IMR-90 (cell line): ENCODE results near the gene CSNK1D. TPM values are rescaled to one million over a fixed set of nuclear protein-coding genes. Genes with fewer than 3 reads are reported as not detected.

ENCODE experiments used
- ATAC-seq: fragments of 200-7000 bp; cut with Tn5 transposase; 2 replicates; pipeline ENCODE4 v1.9.1; 2020; ENCODE audit warnings: low read depth, mild to moderate bottlenecking, moderate library complexity
- BruUV-seq: library from RNA; stranded (reverse); fragments of 400-500 nt; replicated peaks from 2 replicates; lab custom pipeline; 2021; lab: Mats Ljungman, UMichigan
- CTCF ChIA-PET: fragments of 300-600 bp; formaldehyde crosslinking; extraction: SDS; loops from one replicate; lab custom pipeline; 2021; ENCODE audit warnings: antibody characterized with exemption; lab: Yijun Ruan, JAX
- POLR2A ChIA-PET: fragments of 300-600 bp; sonication (Branson Sonifier 250); formaldehyde crosslinking; loops from one replicate; lab custom pipeline; 2022; ENCODE audit warnings: antibody characterized with exemption; ENCODE audit not compliant: unreplicated experiment; lab: Charles Lee
- DNase-seq: peaks from one replicate; pipeline ENCODE4 v3.0.0; 2013
- H2AFZ ChIP-seq: replicated peaks from 2 replicates; pipeline ENCODE3; 2013; ENCODE audit warnings: low read length, mild to moderate bottlenecking; ENCODE audit not compliant: poor library complexity
- H2AK5ac ChIP-seq: 2 replicates; pipeline ENCODE4 v1.6.1; 2013; ENCODE audit warnings: low read depth, low read length, inconsistent platforms
- H2AK9ac ChIP-seq: replicated peaks from 2 replicates; pipeline ENCODE3; 2013; ENCODE audit warnings: mild to moderate bottlenecking, low read depth, low read length, moderate library complexity; ENCODE audit not compliant: poor library complexity
- H2BK120ac ChIP-seq: 2 replicates; pipeline ENCODE4 v1.6.1; 2013; ENCODE audit warnings: low read depth, low read length, inconsistent platforms
- H2BK15ac ChIP-seq: 3 replicates; pipeline ENCODE4 v1.6.1; 2013; ENCODE audit warnings: low read depth, low read length, inconsistent platforms
- H2BK20ac ChIP-seq: 2 replicates; pipeline ENCODE4 v1.6.1; 2013; ENCODE audit warnings: low read depth, mild to moderate bottlenecking, inconsistent platforms, low read length, moderate library complexity
- H2BK5ac ChIP-seq: 2 replicates; pipeline ENCODE4 v1.6.1; 2013; ENCODE audit warnings: mild to moderate bottlenecking, low read depth, low read length, inconsistent platforms; ENCODE audit not compliant: poor library complexity, severe bottlenecking
- H3K14ac ChIP-seq: replicated peaks from 2 replicates; pipeline ENCODE4 v1.6.1; 2013; ENCODE audit warnings: low read depth, low read length, inconsistent platforms
- H3K18ac ChIP-seq: 2 replicates; pipeline ENCODE4 v1.6.1; 2013; ENCODE audit warnings: low read depth, low read length, control low read depth
- H3K23ac ChIP-seq: 2 replicates; pipeline ENCODE4 v1.6.1; 2013; ENCODE audit warnings: low read depth, low read length, inconsistent platforms
- H3K27ac ChIP-seq: 2 replicates; pipeline ENCODE4 v1.5.1; 2013; ENCODE audit warnings: mild to moderate bottlenecking, control low read depth, low read length; ENCODE audit not compliant: insufficient read depth
- H3K27me3 ChIP-seq: 2 replicates; pipeline ENCODE4 v1.6.1; 2013; ENCODE audit warnings: low read length; ENCODE audit not compliant: control insufficient read depth, insufficient read depth
- H3K36me3 ChIP-seq: 2 replicates; pipeline ENCODE4 v1.6.1; 2013; ENCODE audit warnings: low read length, mixed read lengths; ENCODE audit not compliant: control insufficient read depth, insufficient read depth
- H3K4ac ChIP-seq: 2 replicates; pipeline ENCODE4 v1.6.1; 2013; ENCODE audit warnings: low read depth, low read length, inconsistent platforms
- H3K4me1 ChIP-seq: 2 replicates; pipeline ENCODE4 v1.6.1; 2013; ENCODE audit warnings: low read length, mixed read lengths; ENCODE audit not compliant: control insufficient read depth, insufficient read depth
- H3K4me2 ChIP-seq: 2 replicates; pipeline ENCODE4 v1.6.1; 2013; ENCODE audit warnings: low read depth, mild to moderate bottlenecking, control low read depth, low read length, moderate library complexity
- H3K4me3 ChIP-seq: 2 replicates; pipeline ENCODE4 v1.5.1; 2013; ENCODE audit warnings: low read depth, mild to moderate bottlenecking, control low read depth, low read length, moderate library complexity; ENCODE audit not compliant: insufficient read depth
- H3K56ac ChIP-seq: 2 replicates; pipeline ENCODE4 v1.6.1; 2013; ENCODE audit warnings: low read length, inconsistent platforms; ENCODE audit not compliant: insufficient read depth; ENCODE audit errors: extremely low read depth
- H3K79me1 ChIP-seq, 2 experiments: 2 replicates each; pipeline ENCODE4 v1.6.1; 2013; ENCODE audit warnings: low read length in 2 of 2, inconsistent platforms in 1 of 2, low read depth in 1 of 2
- H3K9ac ChIP-seq: 2 replicates; pipeline ENCODE4 v1.6.1; 2013; ENCODE audit warnings: low read depth, low read length, control low read depth
- H3K9me1 ChIP-seq: 2 replicates; pipeline ENCODE4 v1.6.1; 2013; ENCODE audit warnings: low read length, inconsistent platforms; ENCODE audit not compliant: insufficient read depth
- H3K9me3 ChIP-seq: 2 replicates; pipeline ENCODE4 v1.6.1; 2013; ENCODE audit warnings: low read length; ENCODE audit not compliant: control insufficient read depth, insufficient read depth
- H4K20me1 ChIP-seq: 2 replicates; pipeline ENCODE4 v1.6.1; 2013; ENCODE audit warnings: low read length, inconsistent platforms; ENCODE audit not compliant: insufficient read depth
- H4K5ac ChIP-seq: 2 replicates; pipeline ENCODE4 v1.6.1; 2013; ENCODE audit warnings: mild to moderate bottlenecking, low read depth, low read length, control low read depth
- H4K8ac ChIP-seq, 2 experiments: 2 replicates each; pipeline ENCODE4 v1.6.1; 2013; ENCODE audit warnings: low read depth in 2 of 2, low read length in 2 of 2, control low read depth in 1 of 2, inconsistent platforms in 1 of 2
- H4K91ac ChIP-seq: 2 replicates; pipeline ENCODE4 v1.6.1; 2013; ENCODE audit warnings: low read depth, low read length, inconsistent platforms; ENCODE audit not compliant: insufficient read depth
- BHLHE40 ChIP-seq: fragments of 150-350 bp; IDR thresholded peaks from 2 replicates; pipeline ENCODE4 v1.6.1; 2016; ENCODE audit warnings: mild to moderate bottlenecking, low read depth, low read length
- CHD1 ChIP-seq: IDR thresholded peaks from 2 replicates; pipeline ENCODE4 v1.6.1; 2012; ENCODE audit warnings: low read depth, low read length, improper control_type of control experiment
- FOS ChIP-seq: fragments of 150-350 bp; IDR thresholded peaks from 2 replicates; pipeline ENCODE4 v1.6.1; 2016; ENCODE audit warnings: low read depth, low read length
- MAFK ChIP-seq: IDR thresholded peaks from 2 replicates; pipeline ENCODE4 v1.6.1; 2012; ENCODE audit warnings: low read depth, low read length, improper control_type of control experiment
- MAZ ChIP-seq: IDR thresholded peaks from 2 replicates; pipeline ENCODE4 v1.6.1; 2012; ENCODE audit warnings: low read depth, mild to moderate bottlenecking, low read length, improper control_type of control experiment, moderate library complexity, borderline replicate concordance
- MXI1 ChIP-seq: IDR thresholded peaks from 2 replicates; pipeline ENCODE4 v1.6.1; 2012; ENCODE audit warnings: low read depth, mild to moderate bottlenecking, low read length, moderate library complexity, borderline replicate concordance
- NFE2L2 ChIP-seq: fragments of 150-350 bp; IDR thresholded peaks from 2 replicates; pipeline ENCODE4 v1.6.1; 2016; ENCODE audit warnings: low read depth, mild to moderate bottlenecking, low read length
- POLR2A ChIP-seq: IDR thresholded peaks from 2 replicates; pipeline ENCODE4 v1.6.1; 2012; ENCODE audit warnings: mild to moderate bottlenecking, low read depth, low read length
- RAD21 ChIP-seq: IDR thresholded peaks from 2 replicates; pipeline ENCODE4 v1.6.1; 2012; ENCODE audit warnings: low read length, improper control_type of control experiment
- RCOR1 ChIP-seq: IDR thresholded peaks from 2 replicates; pipeline ENCODE4 v1.6.1; 2012; ENCODE audit warnings: mild to moderate bottlenecking, low read length, improper control_type of control experiment; ENCODE audit not compliant: insufficient replicate concordance
- RFX5 ChIP-seq: IDR thresholded peaks from 2 replicates; pipeline ENCODE4 v1.8.0; 2012; ENCODE audit warnings: low read depth, mild to moderate bottlenecking, low read length, moderate library complexity
- SMC3 ChIP-seq: fragments of 150-350 bp; IDR thresholded peaks from 2 replicates; pipeline ENCODE4 v1.6.1; 2016; ENCODE audit warnings: low read depth, mild to moderate bottlenecking, antibody characterized with exemption, low read length, moderate library complexity
- WGBS, 2 experiments: methylation state at CpG; one replicate each; pipeline versions ENCODE4 v1.1.5 to v1.1.7; 2013; ENCODE audit warnings: missing lambda C conversion rate in 2 of 2; ENCODE audit not compliant: insufficient read length in 1 of 2; ENCODE audit errors: extremely low coverage in 2 of 2; 5-methylcytosine and 5-hydroxymethylcytosine counted together
- dilution Hi-C: fragments of 300-500 bp; cut with HindIII; formaldehyde crosslinking; loops from one replicate; pipeline ENCODE4 v1.14.3; 2018; ENCODE audit warnings: low sequenced_read_pairs; ENCODE audit not compliant: unreplicated experiment
- in situ Hi-C: fragments of 300-500 bp; cut with MboI; formaldehyde crosslinking; loops from 3 replicates; pipeline ENCODE4 v1.14.3; 2019; ENCODE audit warnings: low sequenced_read_pairs, inconsistent platforms, mixed read lengths
- intact Hi-C: fragments of 100-400 bp; cut with micrococcal nuclease; formaldehyde crosslinking; loops from 2 replicates; pipeline ENCODE4 v1.10.0; 2022
- polyA plus RNA-seq, 3 experiments: library from polyadenylated mRNA; depleted of rRNA; stranded (reverse); fragments of >200 nt; gene quantifications; 2 replicates each; pipeline ENCODE4 v1.2.3, GENCODE V29; 2012; ENCODE audit warnings: low replicate concordance in 1 of 3
- total RNA-seq: library from RNA; depleted of rRNA; stranded (reverse); fragments of >200 nt; gene quantifications from 2 replicates; pipeline ENCODE4 v1.2.3, GENCODE V29; 2012
- TF ChIP-seq, protein P1 (sequence below): fragments of 150-350 bp; IDR thresholded peaks from 2 replicates; pipeline ENCODE4 v1.6.1; 2016; ENCODE audit warnings: low read depth, mild to moderate bottlenecking, low read length, moderate library complexity, borderline replicate concordance
- TF ChIP-seq, protein P2 (sequence below): conservative IDR thresholded peaks from 2 replicates; pipeline ENCODE4 v1.5.1; 2012; ENCODE audit warnings: mild to moderate bottlenecking, low read depth, low read length, improper control_type of control experiment
- TF ChIP-seq, protein P3 (sequence below): fragments of 150-350 bp; IDR thresholded peaks from 2 replicates; pipeline ENCODE4 v1.6.1; 2017; ENCODE audit warnings: mild to moderate bottlenecking, antibody characterized with exemption, low read length, low read depth

The CSNK1D gene
- total and polyA plus RNA-seq, 2 of the 4 experiments (the other 2 are of a cell fraction) = 47.1 to 186 TPM

DNA sequence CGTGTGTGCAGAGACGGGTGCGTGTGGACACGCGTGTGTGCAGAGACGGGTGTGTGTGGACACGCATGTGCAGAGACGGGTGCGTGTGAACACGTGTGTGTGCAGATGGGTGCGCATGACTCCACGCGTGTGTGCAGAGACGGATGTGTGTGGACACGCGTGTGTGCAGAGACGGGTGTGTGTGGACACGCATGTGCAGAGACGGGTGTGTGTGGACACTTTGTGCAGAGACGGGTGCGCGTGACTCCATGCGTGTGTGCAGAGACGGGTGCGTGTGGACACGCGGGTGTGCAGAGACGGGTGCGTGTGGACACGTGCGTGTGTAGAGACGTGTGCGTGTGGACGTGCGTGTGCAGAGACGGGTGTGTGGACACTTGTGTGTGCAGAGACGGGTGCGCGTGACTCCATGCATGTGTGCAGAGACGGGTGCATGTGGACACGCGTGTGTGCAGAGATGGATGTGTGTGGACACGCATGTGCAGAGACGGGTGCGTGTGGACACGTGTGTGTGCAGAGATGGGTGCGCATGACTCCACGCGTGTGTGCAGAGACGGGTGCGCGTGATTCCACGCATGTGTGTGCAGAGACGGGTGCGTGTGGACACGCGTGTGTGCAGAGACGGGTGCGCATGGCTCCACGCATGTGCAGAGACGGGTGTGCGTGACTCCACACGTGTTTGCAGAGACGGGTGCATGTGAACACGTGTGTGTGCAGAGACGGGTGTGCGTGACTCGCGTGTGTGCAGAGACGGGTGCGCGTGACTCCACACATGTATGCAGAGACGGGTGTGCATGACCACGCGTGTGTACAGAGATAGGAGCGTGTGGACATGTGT, 45.5 kb upstream of the CSNK1D start:
- Histone ChIP-seq H3K4ac (no peak overlapping the region), H2AK5ac (no peak overlapping the region), H3K4me3 (no peak overlapping the region), H4K5ac (no peak overlapping the region), H3K27ac (no peak overlapping the region), H4K91ac (no peak overlapping the region), H3K56ac (no peak overlapping the region), H2BK5ac (no peak overlapping the region), H4K20me1 (no peaks in the 10 kb centered on the region; the same call in 1 of the 2 replicates), H2BK20ac (no peak overlapping the region), H3K4me1 (no peaks in the 10 kb centered on the region), H3K9ac (no peak overlapping the region), H3K36me3 (no peaks in the 10 kb centered on the region), H3K9me1 (peaks cover 7% of the 10 kb centered on the region; the same call in 1 of the 2 replicates), H3K79me1 (no peaks in the 10 kb centered on the region), H2AFZ (no peak overlapping the region), H3K14ac (no peak overlapping the region; the same call in 1 of the 2 replicates), H2BK15ac (no peak overlapping the region), H2BK120ac (no peak overlapping the region), H3K18ac (no peak overlapping the region), H4K8ac (no peak overlapping the region), H3K4me2 (no peak overlapping the region), H3K9me3 (no peaks in the 10 kb centered on the region), H3K27me3 (peaks cover 30% of the 10 kb centered on the region), H2AK9ac (no peak overlapping the region), H3K23ac (no peak overlapping the region)
- in situ Hi-C loops = no loop called here
- ChIA-PET POLR2A (no interaction called here), CTCF (no interaction called here)
- dilution Hi-C loops = no loop called here
- intact Hi-C loops = no loop called here
- DNase-seq = no peak
- ATAC-seq = no peak
- WGBS, 2 experiments = 95% methylated on average over 75 of the region's 76 CpGs; no CpG with 5 or more reads in 1 of the 2 experiments
- BruUV-seq = no TSS peak
- no peak for TF ChIP-seq MXI1
- TF ChIP-seq FOS = no peak
- TF ChIP-seq RFX5 = no peak
- TF ChIP-seq, protein P1, sequence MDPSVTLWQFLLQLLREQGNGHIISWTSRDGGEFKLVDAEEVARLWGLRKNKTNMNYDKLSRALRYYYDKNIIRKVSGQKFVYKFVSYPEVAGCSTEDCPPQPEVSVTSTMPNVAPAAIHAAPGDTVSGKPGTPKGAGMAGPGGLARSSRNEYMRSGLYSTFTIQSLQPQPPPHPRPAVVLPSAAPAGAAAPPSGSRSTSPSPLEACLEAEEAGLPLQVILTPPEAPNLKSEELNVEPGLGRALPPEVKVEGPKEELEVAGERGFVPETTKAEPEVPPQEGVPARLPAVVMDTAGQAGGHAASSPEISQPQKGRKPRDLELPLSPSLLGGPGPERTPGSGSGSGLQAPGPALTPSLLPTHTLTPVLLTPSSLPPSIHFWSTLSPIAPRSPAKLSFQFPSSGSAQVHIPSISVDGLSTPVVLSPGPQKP = no peak
- no peak for TF ChIP-seq RCOR1
- TF ChIP-seq RAD21 = no peak
- no peak for TF ChIP-seq MAZ
- TF ChIP-seq BHLHE40 = no peak
- no peak for TF ChIP-seq MAFK
- no peak for TF ChIP-seq CHD1
- no peak for TF ChIP-seq POLR2A
- TF ChIP-seq SMC3 = no peak
- TF ChIP-seq, protein P2, sequence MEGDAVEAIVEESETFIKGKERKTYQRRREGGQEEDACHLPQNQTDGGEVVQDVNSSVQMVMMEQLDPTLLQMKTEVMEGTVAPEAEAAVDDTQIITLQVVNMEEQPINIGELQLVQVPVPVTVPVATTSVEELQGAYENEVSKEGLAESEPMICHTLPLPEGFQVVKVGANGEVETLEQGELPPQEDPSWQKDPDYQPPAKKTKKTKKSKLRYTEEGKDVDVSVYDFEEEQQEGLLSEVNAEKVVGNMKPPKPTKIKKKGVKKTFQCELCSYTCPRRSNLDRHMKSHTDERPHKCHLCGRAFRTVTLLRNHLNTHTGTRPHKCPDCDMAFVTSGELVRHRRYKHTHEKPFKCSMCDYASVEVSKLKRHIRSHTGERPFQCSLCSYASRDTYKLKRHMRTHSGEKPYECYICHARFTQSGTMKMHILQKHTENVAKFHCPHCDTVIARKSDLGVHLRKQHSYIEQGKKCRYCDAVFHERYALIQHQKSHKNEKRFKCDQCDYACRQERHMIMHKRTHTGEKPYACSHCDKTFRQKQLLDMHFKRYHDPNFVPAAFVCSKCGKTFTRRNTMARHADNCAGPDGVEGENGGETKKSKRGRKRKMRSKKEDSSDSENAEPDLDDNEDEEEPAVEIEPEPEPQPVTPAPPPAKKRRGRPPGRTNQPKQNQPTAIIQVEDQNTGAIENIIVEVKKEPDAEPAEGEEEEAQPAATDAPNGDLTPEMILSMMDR = no peak
- TF ChIP-seq, protein P3, sequence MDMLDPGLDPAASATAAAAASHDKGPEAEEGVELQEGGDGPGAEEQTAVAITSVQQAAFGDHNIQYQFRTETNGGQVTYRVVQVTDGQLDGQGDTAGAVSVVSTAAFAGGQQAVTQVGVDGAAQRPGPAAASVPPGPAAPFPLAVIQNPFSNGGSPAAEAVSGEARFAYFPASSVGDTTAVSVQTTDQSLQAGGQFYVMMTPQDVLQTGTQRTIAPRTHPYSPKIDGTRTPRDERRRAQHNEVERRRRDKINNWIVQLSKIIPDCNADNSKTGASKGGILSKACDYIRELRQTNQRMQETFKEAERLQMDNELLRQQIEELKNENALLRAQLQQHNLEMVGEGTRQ = no peak
- TF ChIP-seq NFE2L2 = no peak
